Prostate gland (tissue), 2 donors: Measurements from ENCODE around the gene TASP1.

ENCODE experiments used
- CTCF ChIP-seq, 4 experiments: fragments of 200-600 bp in 2 of 4; fragments of 450-650 bp in 2 of 4; sonication (generic) in 2 of 4; IDR thresholded peaks; 1 replicate in 3 of 4; 2 replicates in 1 of 4; pipeline ENCODE4 v1.5.1; 2016 to 2019; ENCODE audit warnings: antibody characterized with exemption in 4 of 4, mild to moderate bottlenecking in 2 of 4, moderate library complexity in 2 of 4
- POLR2AphosphoS5 ChIP-seq: sonication (generic); formaldehyde crosslinking; IDR thresholded peaks from one replicate; pipeline ENCODE4 v1.6.1; 2017; ENCODE audit warnings: antibody characterized with exemption

DNA sequence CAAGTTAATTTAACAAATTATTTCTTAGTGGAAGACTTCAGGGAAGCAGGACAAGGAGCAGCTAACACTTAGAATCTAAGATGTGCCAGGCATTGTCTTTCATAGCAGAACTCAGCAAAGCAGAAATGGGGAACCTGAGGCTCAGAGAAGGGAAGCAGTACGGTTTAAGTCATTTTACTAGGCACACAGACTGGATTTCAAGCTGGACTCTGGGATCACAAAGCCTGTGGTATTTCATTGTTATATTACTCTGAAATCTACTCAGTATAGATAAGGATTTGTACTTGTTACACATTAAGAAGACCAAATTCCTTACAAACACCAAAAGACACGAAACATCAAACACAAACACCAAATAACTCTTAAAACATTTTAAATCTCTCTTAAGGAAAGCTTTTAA lies 218.1 kb downstream of the TASP1 start:
- TF ChIP-seq CTCF (IDR thresholded peaks at IDR 0.05), result no peak
- TF ChIP-seq POLR2AphosphoS5, result no peak
